ENCODE measurements around the gene ADRA2A.

ADRA2A gene

GRCh38 chr10:111109501-111110242, 32.8 kb downstream of the ADRA2A start:
- Histone ChIP-seq H3K27me3 (replicated peaks in 2 of 5; ENCODE audit: control insufficient read depth in 4 of 5, insufficient read depth in 5 of 5, low read length in 4 of 5) (no peaks in the 10 kb centered on the region), H3K4me1 (ENCODE audit: control extremely low read depth in 1 of 4, control insufficient read depth in 4 of 4, insufficient read depth in 4 of 4, low read length in 3 of 4) (peaks cover 0 to 28% (median 13%) of the 10 kb centered on the region in 4 experiments), H3K4me3 (ENCODE audit: control insufficient read depth in 1 of 7, extremely low read depth in 1 of 7, insufficient read depth in 4 of 7, low read depth in 2 of 7, low read length in 6 of 7) (no peak overlapping the region), H3K9me3 (ENCODE audit: control extremely low read depth in 1 of 5, control insufficient read depth in 4 of 5, insufficient read depth in 2 of 5, low read depth in 1 of 5, low read length in 4 of 5) (no peaks in the 10 kb centered on the region), H3K27ac (ENCODE audit: insufficient read depth in 1 of 2, low read depth in 1 of 2, low read length in 2 of 2, poor library complexity in 1 of 2, severe bottlenecking in 2 of 2) (no peak overlapping the region), H3K36me3 (ENCODE audit: control insufficient read depth in 4 of 4, insufficient read depth in 4 of 4, low read length in 3 of 4) (no peaks in the 10 kb centered on the region)
- peak; percentile 53 to 83 (median 75) for DNase-seq
- whole genome bisulfite sequencing (ENCODE audit: insufficient coverage), result 53% methylated on average over 3 of the region's 8 CpGs
- ChIA-PET POLR2A (no interaction called here), CTCF (interaction anchor here (1.3 to 2.6 kb wide), 3 partner anchors 19 to 36 kb away, joined by 3 to 7 read pairs (median 5); partner anchors contain the start of gene ADRA2A)

GRCh38 chr10:111110771-111111170, 33.9 kb downstream of the ADRA2A start:
- ChIA-PET CTCF (interaction anchor here (1.0 to 2.6 kb wide), 6 partner anchors 14 to 37 kb away, joined by 3 to 9 read pairs (median 4); partner anchors contain the start of gene ADRA2A), POLR2A (no interaction called here)
- H3K4me3 ChIP-seq (ENCODE audit: control insufficient read depth in 1 of 7, extremely low read depth in 1 of 7, insufficient read depth in 4 of 7, low read depth in 2 of 7, low read length in 6 of 7), result no peak overlapping the region
- H3K27me3 ChIP-seq (replicated peaks in 2 of 5; ENCODE audit: control insufficient read depth in 4 of 5, insufficient read depth in 5 of 5, low read length in 4 of 5), result no peaks in the 10 kb centered on the region
- H3K27ac ChIP-seq (ENCODE audit: insufficient read depth in 1 of 2, low read depth in 1 of 2, low read length in 2 of 2, poor library complexity in 1 of 2, severe bottlenecking in 2 of 2), result no peak overlapping the region
- peaks cover 0 to 39% (median 22%) of the 10 kb centered on the region in 4 experiments for H3K4me1 ChIP-seq (ENCODE audit: control extremely low read depth in 1 of 4, control insufficient read depth in 4 of 4, insufficient read depth in 4 of 4, low read length in 3 of 4)
- H3K9me3 ChIP-seq (ENCODE audit: control extremely low read depth in 1 of 5, control insufficient read depth in 4 of 5, insufficient read depth in 2 of 5, low read depth in 1 of 5, low read length in 4 of 5), result no peaks in the 10 kb centered on the region
- no peak for DNase-seq
- 100% methylated on average over 1 of the region's 3 CpGs for WGBS (ENCODE audit: insufficient coverage)
- no peaks in the 10 kb centered on the region for H3K36me3 ChIP-seq (ENCODE audit: control insufficient read depth in 4 of 4, insufficient read depth in 4 of 4, low read length in 3 of 4)

- H3K4me1 ChIP-seq (ENCODE audit: control extremely low read depth in 1 of 4, control insufficient read depth in 4 of 4, insufficient read depth in 4 of 4, low read length in 3 of 4), result peaks cover 0 to 51% (median 24%) of the 10 kb centered on the region in 4 experiments
- no peaks in the 10 kb centered on the region for H3K36me3 ChIP-seq (ENCODE audit: control insufficient read depth in 4 of 4, insufficient read depth in 4 of 4, low read length in 3 of 4)
- H3K27ac ChIP-seq (ENCODE audit: insufficient read depth in 1 of 2, low read depth in 1 of 2, low read length in 2 of 2, poor library complexity in 1 of 2, severe bottlenecking in 2 of 2), result no peak overlapping the region
- H3K9me3 ChIP-seq (ENCODE audit: control extremely low read depth in 1 of 5, control insufficient read depth in 4 of 5, insufficient read depth in 2 of 5, low read depth in 1 of 5, low read length in 4 of 5), result no peaks in the 10 kb centered on the region
- peak in 1 of 3 donors; percentile 4 for DNase-seq
- H3K4me3 ChIP-seq (ENCODE audit: control insufficient read depth in 1 of 7, extremely low read depth in 1 of 7, insufficient read depth in 4 of 7, low read depth in 2 of 7, low read length in 6 of 7), result no peak overlapping the region
- no peaks in the 10 kb centered on the region for H3K27me3 ChIP-seq (replicated peaks in 2 of 5; ENCODE audit: control insufficient read depth in 4 of 5, insufficient read depth in 5 of 5, low read length in 4 of 5)
- ChIA-PET CTCF (interaction anchor here (1.5 to 1.9 kb wide), 2 partner anchors 15 to 37 kb away, joined by 3 to 9 read pairs; no protein-coding TSS in a partner anchor), POLR2A (no interaction called here)
- 100% methylated on average over 1 of the region's 1 CpG for WGBS (ENCODE audit: insufficient coverage)
Observed at GRCh38 chr10:111112333-111112732, 35.5 kb downstream of the ADRA2A start.

- DNase-seq, result peak in 2 of 3 donors; percentile 7 to 28
- H3K4me1 ChIP-seq (ENCODE audit: control extremely low read depth in 1 of 4, control insufficient read depth in 4 of 4, insufficient read depth in 4 of 4, low read length in 3 of 4), result peaks cover 0 to 57% (median 24%) of the 10 kb centered on the region in 4 experiments
- WGBS (ENCODE audit: insufficient coverage), result 96% methylated on average over 8 of the region's 8 CpGs
- no peaks in the 10 kb centered on the region for H3K9me3 ChIP-seq (ENCODE audit: control extremely low read depth in 1 of 5, control insufficient read depth in 4 of 5, insufficient read depth in 2 of 5, low read depth in 1 of 5, low read length in 4 of 5)
- no peaks in the 10 kb centered on the region for H3K27me3 ChIP-seq (replicated peaks in 2 of 5; ENCODE audit: control insufficient read depth in 4 of 5, insufficient read depth in 5 of 5, low read length in 4 of 5)
- ChIA-PET POLR2A (interaction anchor here (1.4 kb wide), 1 partner anchor 37 kb away, joined by 4 read pairs; no protein-coding TSS in a partner anchor), CTCF (interaction anchor here (1.0 kb wide), 1 partner anchor 34 kb away, joined by 3 read pairs; no protein-coding TSS in a partner anchor)
- no peak overlapping the region for H3K27ac ChIP-seq (ENCODE audit: insufficient read depth in 1 of 2, low read depth in 1 of 2, low read length in 2 of 2, poor library complexity in 1 of 2, severe bottlenecking in 2 of 2)
- H3K36me3 ChIP-seq (ENCODE audit: control insufficient read depth in 4 of 4, insufficient read depth in 4 of 4, low read length in 3 of 4), result no peaks in the 10 kb centered on the region
- no peak overlapping the region for H3K4me3 ChIP-seq (ENCODE audit: control insufficient read depth in 1 of 7, extremely low read depth in 1 of 7, insufficient read depth in 4 of 7, low read depth in 2 of 7, low read length in 6 of 7)
Observed at GRCh38 chr10:111113238-111113960, 36.6 kb downstream of the ADRA2A start.

- Histone ChIP-seq H3K36me3 (ENCODE audit: control insufficient read depth in 4 of 4, insufficient read depth in 4 of 4, low read length in 3 of 4) (no peaks in the 10 kb centered on the region), H3K4me1 (ENCODE audit: control extremely low read depth in 1 of 4, control insufficient read depth in 4 of 4, insufficient read depth in 4 of 4, low read length in 3 of 4) (peaks cover 0 to 61% (median 24%) of the 10 kb centered on the region in 4 experiments), H3K9me3 (ENCODE audit: control extremely low read depth in 1 of 5, control insufficient read depth in 4 of 5, insufficient read depth in 2 of 5, low read depth in 1 of 5, low read length in 4 of 5) (no peaks in the 10 kb centered on the region), H3K27ac (ENCODE audit: insufficient read depth in 1 of 2, low read depth in 1 of 2, low read length in 2 of 2, poor library complexity in 1 of 2, severe bottlenecking in 2 of 2) (peak overlapping the region; percentile 44 to 68), H3K27me3 (replicated peaks in 2 of 5; ENCODE audit: control insufficient read depth in 4 of 5, insufficient read depth in 5 of 5, low read length in 4 of 5) (no peaks in the 10 kb centered on the region), H3K4me3 (ENCODE audit: control insufficient read depth in 1 of 7, extremely low read depth in 1 of 7, insufficient read depth in 4 of 7, low read depth in 2 of 7, low read length in 6 of 7) (peak overlapping the region in 5 of 7 experiments; percentile 1 to 54 (median 43))
- ChIA-PET CTCF (interaction anchor here (0.9 to 1.5 kb wide), 5 partner anchors 11 to 43 kb away, joined by 3 to 6 read pairs (median 3); partner anchors contain the start of gene ADRA2A), POLR2A (interaction anchor here (0.6 to 1.4 kb wide), 2 partner anchors 38 to 212 kb away, joined by 3 to 4 read pairs; no protein-coding TSS in a partner anchor)
- 26% methylated on average over 9 of the region's 12 CpGs for WGBS (ENCODE audit: insufficient coverage)
- peak; percentile 90 to 98 (median 96) for DNase-seq
Observed at GRCh38 chr10:111113961-111114757, 37.3 kb downstream of the ADRA2A start.

- ChIA-PET POLR2A (interaction anchor here (0.6 to 1.4 kb wide), 2 partner anchors 39 to 212 kb away, joined by 3 to 4 read pairs; no protein-coding TSS in a partner anchor), CTCF (interaction anchor here (0.9 to 1.5 kb wide), 4 partner anchors 10 to 42 kb away, joined by 3 to 6 read pairs (median 3); partner anchors contain the start of gene ADRA2A)
- DNase-seq, result peak in 2 of 3 donors; percentile 73 to 82
- WGBS (ENCODE audit: insufficient coverage), result 20% methylated on average over 2 of the region's 12 CpGs
- Histone ChIP-seq H3K4me3 (ENCODE audit: control insufficient read depth in 1 of 7, extremely low read depth in 1 of 7, insufficient read depth in 4 of 7, low read depth in 2 of 7, low read length in 6 of 7) (peak overlapping the region in 5 of 7 experiments; percentile 1 to 54 (median 43)), H3K27me3 (replicated peaks in 2 of 5; ENCODE audit: control insufficient read depth in 4 of 5, insufficient read depth in 5 of 5, low read length in 4 of 5) (no peaks in the 10 kb centered on the region), H3K27ac (ENCODE audit: insufficient read depth in 1 of 2, low read depth in 1 of 2, low read length in 2 of 2, poor library complexity in 1 of 2, severe bottlenecking in 2 of 2) (peak overlapping the region; percentile 44 to 68), H3K36me3 (ENCODE audit: control insufficient read depth in 4 of 4, insufficient read depth in 4 of 4, low read length in 3 of 4) (no peaks in the 10 kb centered on the region), H3K9me3 (ENCODE audit: control extremely low read depth in 1 of 5, control insufficient read depth in 4 of 5, insufficient read depth in 2 of 5, low read depth in 1 of 5, low read length in 4 of 5) (peaks cover 0 to 3% (median 0%) of the 10 kb centered on the region in 5 experiments), H3K4me1 (ENCODE audit: control extremely low read depth in 1 of 4, control insufficient read depth in 4 of 4, insufficient read depth in 4 of 4, low read length in 3 of 4) (peaks cover 0 to 58% (median 24%) of the 10 kb centered on the region in 4 experiments)
Observed at GRCh38 chr10:111114758-111115500, 38.1 kb downstream of the ADRA2A start.

All from common myeloid progenitor, CD34-positive (primary cell).